H9 (cell line): ENCODE data around the gene ACP3. TPM values are rescaled to one million over a fixed set of nuclear protein-coding genes. Genes with fewer than 3 reads are reported as not detected.

Experiments
- DNase-seq: peaks from one replicate; pipeline ENCODE4 v3.0.0-alpha.2; 2017
- H2AFZ ChIP-seq: one replicate; pipeline ENCODE4 v1.6.1; 2013; ENCODE audit warnings: mild to moderate bottlenecking, low read length, control low read depth, moderate library complexity
- H2AK5ac ChIP-seq: 2 replicates; pipeline ENCODE4 v1.6.1; 2013; ENCODE audit warnings: low read length, control low read depth, mixed read lengths; ENCODE audit not compliant: insufficient read length
- H2BK120ac ChIP-seq: one replicate; pipeline ENCODE4 v1.6.1; 2013; ENCODE audit warnings: low read depth, mild to moderate bottlenecking, low read length, control low read depth, inconsistent platforms; ENCODE audit not compliant: poor library complexity, severe bottlenecking
- H2BK12ac ChIP-seq: 2 replicates; pipeline ENCODE4 v1.6.1; 2013; ENCODE audit warnings: low read length, control low read depth, mixed read lengths, low read depth; ENCODE audit not compliant: insufficient read length
- H2BK15ac ChIP-seq: 2 replicates; pipeline ENCODE4 v1.6.1; 2013; ENCODE audit warnings: low read depth, low read length, control low read depth
- H2BK20ac ChIP-seq: one replicate; pipeline ENCODE4 v1.6.1; 2013; ENCODE audit warnings: low read depth, mild to moderate bottlenecking, low read length, control low read depth, inconsistent platforms; ENCODE audit not compliant: poor library complexity, severe bottlenecking
- H2BK5ac ChIP-seq: 2 replicates; pipeline ENCODE4 v1.6.1; 2013; ENCODE audit warnings: low read length, control low read depth, mixed read lengths; ENCODE audit not compliant: insufficient read length
- H3K14ac ChIP-seq: 2 replicates; pipeline ENCODE4 v1.6.1; 2013; ENCODE audit warnings: low read length, control low read depth; ENCODE audit not compliant: insufficient read depth
- H3K18ac ChIP-seq: 2 replicates; pipeline ENCODE4 v1.6.1; 2013; ENCODE audit warnings: low read depth, mild to moderate bottlenecking, mixed read lengths, low read length, control low read depth; ENCODE audit not compliant: insufficient read length
- H3K23ac ChIP-seq: 2 replicates; pipeline ENCODE4 v1.6.1; 2013; ENCODE audit warnings: low read length, control low read depth, mixed read lengths, low read depth; ENCODE audit not compliant: insufficient read length
- H3K23me2 ChIP-seq: 2 replicates; pipeline ENCODE4 v1.6.1; 2013; ENCODE audit warnings: low read depth, mild to moderate bottlenecking, mixed read lengths, low read length, control low read depth; ENCODE audit not compliant: insufficient read length, poor library complexity, severe bottlenecking
- H3K27ac ChIP-seq: 2 replicates; pipeline ENCODE4 v1.5.1; 2013; ENCODE audit warnings: low read length, control low read depth, mixed read lengths, low read depth; ENCODE audit not compliant: insufficient read length
- H3K27me3 ChIP-seq: 2 replicates; pipeline ENCODE4 v1.6.1; 2013; ENCODE audit warnings: low read length, control low read depth, inconsistent platforms; ENCODE audit not compliant: insufficient read depth
- H3K4ac ChIP-seq: 2 replicates; pipeline ENCODE4 v1.6.1; 2013; ENCODE audit warnings: low read depth, mild to moderate bottlenecking, control low read depth, inconsistent platforms, low read length, moderate library complexity
- H3K4me1 ChIP-seq: 2 replicates; pipeline ENCODE4 v1.6.1; 2013; ENCODE audit warnings: low read length, control low read depth, inconsistent platforms; ENCODE audit not compliant: insufficient read depth
- H3K4me2 ChIP-seq: 2 replicates; pipeline ENCODE4 v1.6.1; 2013; ENCODE audit warnings: low read length, control low read depth, mixed read lengths; ENCODE audit not compliant: insufficient read length, insufficient read depth
- H3K56ac ChIP-seq: 2 replicates; pipeline ENCODE4 v1.6.1; 2013; ENCODE audit warnings: low read depth, mild to moderate bottlenecking, mixed read lengths, low read length, control low read depth; ENCODE audit not compliant: insufficient read length
- H3K79me1 ChIP-seq: 2 replicates; pipeline ENCODE4 v1.6.1; 2013; ENCODE audit warnings: low read depth, mild to moderate bottlenecking, moderate library complexity, low read length, control low read depth, inconsistent platforms; ENCODE audit not compliant: insufficient read depth, poor library complexity, severe bottlenecking
- H3K79me2 ChIP-seq: 2 replicates; pipeline ENCODE4 v1.6.1; 2013; ENCODE audit warnings: low read length, control low read depth, inconsistent platforms; ENCODE audit not compliant: insufficient read depth
- H3K9ac ChIP-seq: 2 replicates; pipeline ENCODE4 v1.6.1; 2013; ENCODE audit warnings: low read length, control low read depth, mixed read lengths; ENCODE audit not compliant: insufficient read length; ENCODE audit errors: extremely low read depth
- H3K9me3 ChIP-seq: one replicate; pipeline ENCODE4 v1.6.1; 2013; ENCODE audit warnings: low read depth, low read length, inconsistent platforms; ENCODE audit not compliant: control insufficient read depth
- H3T11ph ChIP-seq: one replicate; pipeline ENCODE4 v1.6.1; 2013; ENCODE audit warnings: mild to moderate bottlenecking, low read length, control low read depth, inconsistent platforms
- H4K20me1 ChIP-seq: one replicate; pipeline ENCODE4 v1.6.1; 2013; ENCODE audit not compliant: control insufficient read depth, insufficient read length, insufficient read depth
- H4K5ac ChIP-seq: 2 replicates; pipeline ENCODE4 v1.6.1; 2013; ENCODE audit warnings: low read depth, mild to moderate bottlenecking, mixed read lengths, low read length, control low read depth; ENCODE audit not compliant: insufficient read length
- H4K8ac ChIP-seq: replicated peaks from 2 replicates; pipeline ENCODE4 v1.6.1; 2013; ENCODE audit warnings: low read length, control low read depth, mixed read lengths, low read depth; ENCODE audit not compliant: insufficient read length
- H4K91ac ChIP-seq: 2 replicates; pipeline ENCODE4 v1.6.1; 2013; ENCODE audit warnings: low read depth, mild to moderate bottlenecking, moderate library complexity, mixed read lengths, low read length, control low read depth; ENCODE audit not compliant: insufficient read length
- H3K27ac Mint-ChIP-seq, 3 experiments: 2 replicates in 2 of 3; 3 replicates in 1 of 3; pipeline ENCODE4 v1.8.0; 2020 to 2021; ENCODE audit warnings: mixed read lengths in 3 of 3, mild to moderate bottlenecking in 1 of 3, moderate library complexity in 1 of 3
- H3K27me3 Mint-ChIP-seq: 2 replicates; pipeline ENCODE4 v1.8.0; 2021; ENCODE audit warnings: low read depth, mild to moderate bottlenecking, moderate library complexity, mixed read lengths
- H3K36me3 Mint-ChIP-seq, 3 experiments: 2 replicates in 2 of 3; 3 replicates in 1 of 3; pipeline ENCODE4 v1.8.0; 2020 to 2021; ENCODE audit warnings: low read depth in 3 of 3, mixed read lengths in 3 of 3; ENCODE audit not compliant: insufficient read depth in 1 of 3
- H3K4me1 Mint-ChIP-seq, 2 experiments: 2 replicates each; pipeline ENCODE4 v1.8.0; 2020; ENCODE audit warnings: mixed read lengths in 2 of 2
- H3K4me3 Mint-ChIP-seq, 2 experiments: 2 replicates in 1 of 2; 3 replicates in 1 of 2; pipeline ENCODE4 v1.8.0; 2020 to 2021; ENCODE audit warnings: mild to moderate bottlenecking in 2 of 2, mixed read lengths in 2 of 2, moderate library complexity in 1 of 2
- H3K9me3 Mint-ChIP-seq, 2 experiments: 2 replicates in 1 of 2; 3 replicates in 1 of 2; pipeline ENCODE4 v1.8.0; 2020; ENCODE audit warnings: mild to moderate bottlenecking in 2 of 2, mixed read lengths in 2 of 2, moderate library complexity in 1 of 2
- CTCF ChIP-seq: fragments of 200-600 bp; sonication (generic); conservative IDR thresholded peaks from 3 replicates; pipeline ENCODE4 v1.8.0; 2021; ENCODE audit warnings: antibody characterized with exemption, mild to moderate bottlenecking
- WGBS: extraction: QIAGEN DNeasy Blood & Tissue Kit; methylation state at CpG from one replicate; pipeline ENCODE4 v1.1.7; 2013; ENCODE audit warnings: missing lambda C conversion rate, low lambda C conversion rate, mixed read lengths; ENCODE audit not compliant: insufficient read length; ENCODE audit errors: extremely low coverage; 5-methylcytosine and 5-hydroxymethylcytosine counted together
- total RNA-seq: library from RNA; stranded (reverse); gene quantifications from 2 replicates; pipeline ENCODE4 v1.2.1, GENCODE V29; 2021

The ACP3 gene
- total RNA-seq, 1 experiment from 2014 or later, result 0.17 TPM

GRCh38 chr3:132347811-132348210 is 30.6 kb downstream of the ACP3 start:
- Histone ChIP-seq H2BK15ac (no peak overlapping the region), H4K20me1 (no peaks in the 10 kb centered on the region), H3K9ac (no peak overlapping the region), H2BK120ac (no peak overlapping the region), H3K23me2 (no peaks in the 10 kb centered on the region), H3K18ac (no peak overlapping the region), H2BK20ac (no peak overlapping the region), H3K4me2 (no peak overlapping the region), H3T11ph (no peak overlapping the region), H4K8ac (no peak overlapping the region), H3K14ac (no peak overlapping the region), H3K27ac (no peak overlapping the region), H3K9me3 (no peaks in the 10 kb centered on the region), H2AK5ac (no peak overlapping the region), H3K56ac (no peak overlapping the region), H2AFZ (no peak overlapping the region), H2BK5ac (no peak overlapping the region), H4K5ac (no peak overlapping the region), H3K79me2 (no peaks in the 10 kb centered on the region), H3K23ac (no peak overlapping the region), H3K79me1 (no peaks in the 10 kb centered on the region), H3K27me3 (no peaks in the 10 kb centered on the region), H3K4me1 (peaks cover 9% of the 10 kb centered on the region; the same call in 1 of the 2 replicates), H4K91ac (no peak overlapping the region), H3K4ac (no peak overlapping the region), H2BK12ac (no peak overlapping the region)
- Mint-ChIP-seq H3K9me3 (no peaks in the 10 kb centered on the region), H3K4me3 (no peak overlapping the region), H3K36me3 (no peaks in the 10 kb centered on the region), H3K27me3 (no peaks in the 10 kb centered on the region; the same call in 1 of the 2 replicates), H3K27ac (no peak overlapping the region), H3K4me1 (peaks cover 27 to 32% of the 10 kb centered on the region in 2 experiments)
- no peak for TF ChIP-seq CTCF
- no CpG with 5 or more reads among the region's 1 CpG for WGBS
- DNase-seq, result no peak
